GM12878 (cell line): ENCODE data around the gene CYP3A7. TPM values are rescaled to one million over a fixed set of nuclear protein-coding genes. Genes with fewer than 3 reads are reported as not detected.

ENCODE experiments used
- ATAC-seq: fragments of 200-7000 bp; cut with Tn5 transposase; 3 replicates; pipeline ENCODE4 v1.9.1; 2020; ENCODE audit warnings: mild to moderate bottlenecking, moderate library complexity
- BruUV-seq: library from RNA; stranded (reverse); fragments of 400-500 nt; replicated peaks from 2 replicates; lab custom pipeline; 2021; lab: Mats Ljungman, UMichigan
- CTCF ChIA-PET: fragments of 300-600 bp; sonication (Branson Sonifier 250); formaldehyde crosslinking; extraction: SDS; loops from one replicate; lab custom pipeline; 2021; ENCODE audit warnings: inconsistent platforms; lab: Yijun Ruan, JAX
- POLR2A ChIA-PET: fragments of 350-600 bp; formaldehyde crosslinking; extraction: SDS; loops from one replicate; lab custom pipeline; 2021; ENCODE audit warnings: inconsistent platforms; lab: Charles Lee
- RAD21 ChIA-PET: fragments of 300-600 bp; sonication (Branson Sonifier 250); formaldehyde crosslinking; loops from one replicate; lab custom pipeline; 2023; ENCODE audit warnings: antibody characterized with exemption; ENCODE audit not compliant: unreplicated experiment; lab: Charles Lee
- SMC1A ChIA-PET: fragments of 300-600 bp; sonication (Branson Sonifier 250); formaldehyde crosslinking; loops from one replicate; lab custom pipeline; 2023; ENCODE audit not compliant: unreplicated experiment, uncharacterized antibody; lab: Charles Lee
- DNase-seq: peaks from one replicate; pipeline ENCODE4 v3.0.0-alpha.2; 2011; ENCODE audit warnings: low read depth, low spot score
- FAIRE-seq: peaks from 3 replicates; lab custom pipeline; 2011; peaks lifted over from hg19 to GRCh38; lab: Jason Lieb, UNC
- H2AFZ ChIP-seq: 2 replicates; pipeline ENCODE4 v1.6.0; 2011; ENCODE audit warnings: low read depth, low read length, control low read depth; ENCODE audit not compliant: control insufficient read depth
- H3K27ac ChIP-seq: 2 replicates; pipeline ENCODE4 v1.5.1; 2011; ENCODE audit warnings: control low read depth; ENCODE audit not compliant: control insufficient read depth, insufficient read depth
- H3K27me3 ChIP-seq, 2 experiments: replicated peaks in 1 of 2; 2 replicates each; pipeline versions ENCODE4 v1.6.0 to v1.6.1; 2011; ENCODE audit warnings: low read length in 1 of 2; ENCODE audit not compliant: control insufficient read depth in 2 of 2, insufficient read depth in 2 of 2
- H3K36me3 ChIP-seq, 2 experiments: 2 replicates each; pipeline ENCODE4 v1.5.1; 2011; ENCODE audit warnings: low read length in 1 of 2; ENCODE audit not compliant: control insufficient read depth in 2 of 2, insufficient read depth in 2 of 2
- H3K4me1 ChIP-seq: 2 replicates; pipeline ENCODE4 v1.6.1; 2011; ENCODE audit warnings: mild to moderate bottlenecking, low read length, moderate library complexity, mixed read lengths; ENCODE audit not compliant: control insufficient read depth, insufficient read depth
- H3K4me2 ChIP-seq: 2 replicates; pipeline ENCODE4 v1.6.0; 2011; ENCODE audit warnings: control low read depth; ENCODE audit not compliant: control insufficient read depth, insufficient read depth
- H3K4me3 ChIP-seq: fragments of 200-600 bp; sonication (generic); 2 replicates; pipeline ENCODE4 v1.5.1; 2016
- H3K79me2 ChIP-seq: 2 replicates; pipeline ENCODE4 v1.6.0; 2011; ENCODE audit warnings: low read length; ENCODE audit not compliant: control insufficient read depth, insufficient read depth
- H3K9ac ChIP-seq: 2 replicates; pipeline ENCODE4 v1.8.0; 2011; ENCODE audit warnings: low read length, control low read depth, mixed read lengths; ENCODE audit not compliant: control insufficient read depth, insufficient read depth
- H3K9me3 ChIP-seq: replicated peaks from 3 replicates; pipeline ENCODE4 v1.5.1; 2011; ENCODE audit warnings: mild to moderate bottlenecking, low read length; ENCODE audit not compliant: control insufficient read depth, insufficient read depth
- H4K20me1 ChIP-seq: 2 replicates; pipeline ENCODE4 v1.6.0; 2011; ENCODE audit not compliant: control insufficient read depth, insufficient read depth
- FOXK2 ChIP-seq: fragments of 450-650 bp; IDR thresholded peaks from 2 replicates; pipeline ENCODE4 v1.6.1; 2017; ENCODE audit warnings: mild to moderate bottlenecking, moderate library complexity
- LARP7 ChIP-seq: fragments of 450-650 bp; IDR thresholded peaks from 2 replicates; pipeline ENCODE4 v1.6.1; 2017; ENCODE audit warnings: mild to moderate bottlenecking
- MTA3 ChIP-seq: IDR thresholded peaks from 2 replicates; pipeline ENCODE4 v1.6.1; 2012; ENCODE audit warnings: low read length, inconsistent platforms, borderline replicate concordance
- RELA ChIP-seq: fragments of 450-650 bp; IDR thresholded peaks from 2 replicates; pipeline ENCODE4 v1.8.0; 2014; ENCODE audit warnings: borderline replicate concordance; ENCODE audit not compliant: partially characterized antibody
- SMAD1 ChIP-seq: fragments of 450-650 bp; IDR thresholded peaks from 2 replicates; pipeline ENCODE4 v1.6.1; 2018; ENCODE audit warnings: mild to moderate bottlenecking, low read depth; ENCODE audit not compliant: partially characterized antibody
- TAF1 ChIP-seq: IDR thresholded peaks from 2 replicates; pipeline ENCODE4 v1.6.1; 2011; ENCODE audit warnings: mild to moderate bottlenecking, low read depth, low read length, borderline replicate concordance
- WGBS: methylation state at CpG from one replicate; pipeline ENCODE4 v1.1.6; 2016; ENCODE audit warnings: low lambda C conversion rate; ENCODE audit not compliant: insufficient replicate concordance, insufficient coverage; ENCODE audit errors: missing lambda C conversion rate; 5-methylcytosine and 5-hydroxymethylcytosine counted together
- in situ Hi-C: fragments of 300-500 bp; cut with MboI; formaldehyde crosslinking; loops from 9 replicates; pipeline ENCODE4 v1.14.3; 2018; ENCODE audit warnings: mixed read lengths
- intact Hi-C: fragments of 100-400 bp; cut with micrococcal nuclease; formaldehyde crosslinking; loops from one replicate; pipeline ENCODE4 v1.14.2; 2022; ENCODE audit not compliant: unreplicated experiment
- polyA plus RNA-seq, 11 experiments: library from polyadenylated mRNA; depleted of rRNA in 4 of 11; unstranded in 6 of 11; stranded (reverse) in 5 of 11; fragments of >200 nt; fragmentation: Nextera tagmentation in 4 of 11; fragmentation: Illumina TruSeq in 1 of 11; extraction: Ambion mirVana in 4 of 11; extraction: Trizol in 1 of 11; gene quantifications; 1 replicate in 1 of 11; 2 replicates in 10 of 11; pipeline versions ENCODE4 v1.2.1 to v1.2.3, GENCODE V29; 2011 to 2016; ENCODE audit warnings: inconsistent platforms in 2 of 11, missing spikeins in 2 of 11, low read depth in 1 of 11
- total RNA-seq, 4 experiments: library from RNA; depleted of rRNA in 3 of 4; stranded (reverse); fragments of >200 nt in 3 of 4; fragmentation: Illumina TruSeq in 1 of 4; extraction: Trizol in 1 of 4; gene quantifications; 2 replicates each; pipeline versions ENCODE4 v1.2.1 to v1.2.3, GENCODE V29; 2013 to 2021
- TF ChIP-seq, protein P1 (sequence below), 3 experiments: IDR thresholded peaks in 2 of 3; conservative IDR thresholded peaks in 1 of 3; 2 replicates each; pipeline ENCODE4 v1.5.1; 2011; ENCODE audit warnings: low read depth in 3 of 3, low read length in 3 of 3, mild to moderate bottlenecking in 3 of 3, control low read depth in 2 of 3, moderate library complexity in 2 of 3, inconsistent platforms in 1 of 3, mixed read lengths in 1 of 3; ENCODE audit not compliant: control insufficient read depth in 2 of 3, insufficient read depth in 1 of 3; ENCODE audit errors: extremely low read depth in 1 of 3
- TF ChIP-seq, protein P2 (sequence below): IDR thresholded peaks from 2 replicates; pipeline ENCODE4 v1.6.1; 2011; ENCODE audit warnings: low read depth, low read length, improper control_type of control experiment, borderline replicate concordance

CYP3A7 gene
- total and polyA plus RNA-seq, 10 of the 15 experiments (the other 5 are each of a cell fraction or from before 2014, with no cell fraction given), result 0.05 to 0.11 (median 0.06) TPM; not detected in 7

DNA sequence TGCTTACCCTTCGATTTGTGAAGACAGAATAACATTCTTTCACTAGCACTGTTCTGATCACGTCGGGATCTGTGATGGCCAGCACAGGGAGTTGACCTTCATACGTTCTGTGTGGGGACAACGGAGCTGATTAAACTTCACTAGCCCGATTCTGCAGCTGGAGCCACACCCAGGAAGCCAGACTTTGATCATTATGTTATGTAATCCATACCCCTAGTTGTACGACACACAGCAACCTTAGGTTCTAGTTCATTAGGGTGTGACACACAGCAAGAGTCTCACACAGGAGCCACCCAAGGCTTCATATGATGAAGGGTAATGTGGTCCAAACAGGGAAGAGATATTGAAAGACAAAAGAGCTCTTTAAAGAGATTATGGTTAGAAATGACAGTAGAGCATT, 62.4 kb downstream of the CYP3A7 start:
- Histone ChIP-seq H3K4me2 (no peak overlapping the region), H3K79me2 (no peaks in the 10 kb centered on the region), H3K4me1 (no peaks in the 10 kb centered on the region), H3K27me3 (no peaks in the 10 kb centered on the region), H3K4me3 (no peak overlapping the region), H3K9me3 (no peaks in the 10 kb centered on the region), H3K27ac (no peak overlapping the region), H3K9ac (no peak overlapping the region), H2AFZ (no peak overlapping the region), H4K20me1 (no peaks in the 10 kb centered on the region), H3K36me3 (no peaks in the 10 kb centered on the region)
- ChIA-PET SMC1A (no interaction called here), RAD21 (no interaction called here), POLR2A (no interaction called here), CTCF (no interaction called here)
- WGBS, result 70% methylated on average over 7 of the region's 7 CpGs
- no TSS peak for BruUV-seq
- TF ChIP-seq, protein P1, sequence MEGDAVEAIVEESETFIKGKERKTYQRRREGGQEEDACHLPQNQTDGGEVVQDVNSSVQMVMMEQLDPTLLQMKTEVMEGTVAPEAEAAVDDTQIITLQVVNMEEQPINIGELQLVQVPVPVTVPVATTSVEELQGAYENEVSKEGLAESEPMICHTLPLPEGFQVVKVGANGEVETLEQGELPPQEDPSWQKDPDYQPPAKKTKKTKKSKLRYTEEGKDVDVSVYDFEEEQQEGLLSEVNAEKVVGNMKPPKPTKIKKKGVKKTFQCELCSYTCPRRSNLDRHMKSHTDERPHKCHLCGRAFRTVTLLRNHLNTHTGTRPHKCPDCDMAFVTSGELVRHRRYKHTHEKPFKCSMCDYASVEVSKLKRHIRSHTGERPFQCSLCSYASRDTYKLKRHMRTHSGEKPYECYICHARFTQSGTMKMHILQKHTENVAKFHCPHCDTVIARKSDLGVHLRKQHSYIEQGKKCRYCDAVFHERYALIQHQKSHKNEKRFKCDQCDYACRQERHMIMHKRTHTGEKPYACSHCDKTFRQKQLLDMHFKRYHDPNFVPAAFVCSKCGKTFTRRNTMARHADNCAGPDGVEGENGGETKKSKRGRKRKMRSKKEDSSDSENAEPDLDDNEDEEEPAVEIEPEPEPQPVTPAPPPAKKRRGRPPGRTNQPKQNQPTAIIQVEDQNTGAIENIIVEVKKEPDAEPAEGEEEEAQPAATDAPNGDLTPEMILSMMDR (IDR thresholded peaks at IDR 0.05 in 2 of 3, conservative IDR thresholded peaks at IDR 0.05 in 1 of 3; ENCODE audit: control insufficient read depth in 2 of 3, extremely low read depth in 1 of 3, insufficient read depth in 1 of 3, low read depth in 3 of 3, low read length in 3 of 3), result no peak
- no peak for TF ChIP-seq MTA3
- no peak for TF ChIP-seq TAF1
- TF ChIP-seq LARP7, result no peak
- TF ChIP-seq FOXK2, result no peak
- TF ChIP-seq, protein P2, sequence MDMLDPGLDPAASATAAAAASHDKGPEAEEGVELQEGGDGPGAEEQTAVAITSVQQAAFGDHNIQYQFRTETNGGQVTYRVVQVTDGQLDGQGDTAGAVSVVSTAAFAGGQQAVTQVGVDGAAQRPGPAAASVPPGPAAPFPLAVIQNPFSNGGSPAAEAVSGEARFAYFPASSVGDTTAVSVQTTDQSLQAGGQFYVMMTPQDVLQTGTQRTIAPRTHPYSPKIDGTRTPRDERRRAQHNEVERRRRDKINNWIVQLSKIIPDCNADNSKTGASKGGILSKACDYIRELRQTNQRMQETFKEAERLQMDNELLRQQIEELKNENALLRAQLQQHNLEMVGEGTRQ, result no peak
- no peak for TF ChIP-seq SMAD1
- no peak for TF ChIP-seq RELA
- in situ Hi-C loops (no loop called here), intact Hi-C loops (no loop called here)
- no peak for ATAC-seq
- FAIRE-seq, result no peak
- no peak for DNase-seq
